ENCODE results near the gene PALM.

- TF ChIP-seq POLR2A (IDR thresholded peaks at IDR 0.05; ENCODE audit: low read length) (no peak), GATA1 (IDR thresholded peaks at IDR 0.05; ENCODE audit: low read depth, low read length) (no peak)
Measured at GRCh38 chr19:780935-781334, 72.2 kb downstream of the PALM start.
